ENCODE results near the gene IRF3.

IRF3 gene

DNA sequence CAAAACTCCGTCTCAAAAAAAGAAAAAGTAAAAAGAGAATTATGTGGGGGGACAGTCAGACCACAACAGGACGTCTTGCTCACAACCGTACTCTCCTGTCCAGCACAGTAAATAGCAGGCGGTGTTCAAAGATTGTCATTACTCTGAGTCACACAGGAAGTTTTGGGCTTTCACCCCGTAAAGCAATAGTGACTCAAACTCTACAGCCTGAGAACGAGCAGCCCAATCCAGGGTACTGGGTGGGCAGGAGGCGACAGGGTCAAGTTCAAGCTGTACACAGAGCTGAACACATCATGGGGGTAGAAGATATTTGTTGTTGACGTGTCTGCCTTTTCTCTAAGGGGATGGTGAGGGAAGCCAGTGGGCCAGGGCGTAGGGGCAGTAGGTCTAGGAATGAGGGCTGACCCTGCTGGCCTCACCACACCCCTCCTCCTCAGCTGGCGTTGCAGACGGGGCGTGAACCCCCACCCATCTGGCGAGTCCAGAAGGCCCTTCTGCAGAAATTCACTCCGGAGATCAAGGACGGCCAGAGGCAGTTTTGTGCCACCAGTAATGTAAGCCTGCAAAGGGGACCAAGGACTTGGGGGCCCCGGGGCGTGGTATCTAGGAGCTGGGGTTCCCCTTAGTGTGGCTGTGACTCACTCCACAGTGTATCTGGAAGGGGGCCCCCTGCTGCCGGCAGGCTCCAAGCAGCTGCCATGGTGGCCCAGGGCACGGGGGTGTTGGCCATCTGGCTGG, 51.4 kb downstream of the IRF3 start:
- FAIRE-seq, result no peak

DNA sequence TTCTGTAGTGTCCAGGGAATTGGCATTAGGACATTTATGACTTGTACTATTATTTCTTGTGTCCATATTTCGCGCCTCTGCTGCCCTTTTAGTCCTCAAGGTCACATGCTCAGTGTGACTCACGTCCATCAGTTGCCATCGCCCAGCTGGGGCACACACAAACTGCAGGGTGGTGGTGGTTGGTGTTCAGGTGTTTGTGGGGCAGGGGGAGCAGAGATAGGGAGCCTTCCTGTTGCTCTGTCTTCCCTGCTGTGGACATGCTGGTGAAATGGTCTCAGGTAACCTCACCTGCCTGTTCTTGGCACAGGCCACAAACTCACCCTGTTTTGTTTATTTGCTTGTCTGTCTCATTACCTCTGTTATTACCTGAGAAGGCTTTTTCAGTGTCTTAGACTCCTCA, 52.3 kb downstream of the IRF3 start:
- no peak for FAIRE-seq

Measured in A204.1 (cell line).